ENCODE results near the gene KIF21B.

Gene KIF21B

GRCh38 chr1:201020721-201021629 is 2.5 kb downstream of the KIF21B start:
- TF ChIP-seq CTCF (conservative IDR thresholded peaks at IDR 0.05; ENCODE audit: low read length) = peak; percentile 14; the same call in 1 of the 2 replicates
- no peak for DNase-seq (ENCODE audit: low read depth)
- no peak overlapping the region for H3K4me3 ChIP-seq (ENCODE audit: low read length)

- no peak for DNase-seq (ENCODE audit: low read depth)
- no peak overlapping the region for H3K4me3 ChIP-seq (ENCODE audit: low read length)
- no peak for TF ChIP-seq CTCF (conservative IDR thresholded peaks at IDR 0.05; ENCODE audit: low read length)
Observed at GRCh38 chr1:201020040-201020591, 3.4 kb downstream of the KIF21B start.

GRCh38 chr1:201019321-201019977 is 4.1 kb downstream of the KIF21B start:
- H3K4me3 ChIP-seq (ENCODE audit: low read length) = no peak overlapping the region
- no peak for TF ChIP-seq CTCF (conservative IDR thresholded peaks at IDR 0.05; ENCODE audit: low read length)
- peak; percentile 31 for DNase-seq (ENCODE audit: low read depth)

GRCh38 chr1:201017828-201018163 is 5.7 kb downstream of the KIF21B start:
- no peak overlapping the region for H3K4me3 ChIP-seq (ENCODE audit: low read length)
- no peak for DNase-seq (ENCODE audit: low read depth)
- TF ChIP-seq CTCF (conservative IDR thresholded peaks at IDR 0.05; ENCODE audit: low read length) = no peak

GRCh38 chr1:201016943-201017827 is 6.3 kb downstream of the KIF21B start:
- no peak for TF ChIP-seq CTCF (conservative IDR thresholded peaks at IDR 0.05; ENCODE audit: low read length)
- H3K4me3 ChIP-seq (ENCODE audit: low read length) = no peak overlapping the region
- no peak for DNase-seq (ENCODE audit: low read depth)

- no peak for TF ChIP-seq CTCF (conservative IDR thresholded peaks at IDR 0.05; ENCODE audit: low read length)
- no peak overlapping the region for H3K4me3 ChIP-seq (ENCODE audit: low read length)
- DNase-seq (ENCODE audit: low read depth) = peak; percentile 12
Observed at GRCh38 chr1:201016211-201016651, 7.3 kb downstream of the KIF21B start.

Measured in AG10803 (cell line).